Measurements from ENCODE around the gene SEMA4F.

GRCh38 chr2:74673826-74674528, 19.9 kb downstream of the SEMA4F start:
- TF ChIP-seq POLR2AphosphoS5 (IDR thresholded peaks at IDR 0.05) (no peak), EP300 (IDR thresholded peaks at IDR 0.05) (no peak), CTCF (IDR thresholded peaks at IDR 0.05) (no peak)

All from gastroesophageal sphincter (tissue), 3 donors.